Lower lobe of right lung (tissue), 2 donors: ENCODE measurements around the gene GPSM3. TPM values are rescaled to one million over a fixed set of nuclear protein-coding genes. Genes with fewer than 3 reads are reported as not detected.

ENCODE experiments used
- ATAC-seq, 2 donors: fragments of 200-7000 bp; cut with Tn5 transposase; one replicate each; pipeline ENCODE4 v1.9.1; 2020 to 2022; ENCODE audit warnings: mild to moderate bottlenecking in 2 of 2, moderate library complexity in 2 of 2
- DNase-seq: peaks from one replicate; pipeline ENCODE4 v3.0.0-alpha.2; 2020
- H3K27ac ChIP-seq: fragments of 200-600 bp; one replicate; pipeline ENCODE4 v1.8.0; 2022
- H3K27me3 ChIP-seq: fragments of 200-600 bp; one replicate; pipeline ENCODE4 v1.8.0; 2022; ENCODE audit warnings: low read depth
- H3K36me3 ChIP-seq: fragments of 200-600 bp; one replicate; pipeline ENCODE4 v1.8.0; 2022; ENCODE audit warnings: mild to moderate bottlenecking
- H3K4me1 ChIP-seq: fragments of 200-600 bp; one replicate; pipeline ENCODE4 v1.8.0; 2022
- H3K4me3 ChIP-seq: fragments of 200-600 bp; one replicate; pipeline ENCODE4 v1.8.0; 2022; ENCODE audit warnings: mild to moderate bottlenecking
- H3K9me3 ChIP-seq: fragments of 200-600 bp; one replicate; pipeline ENCODE4 v1.8.0; 2022
- intact Hi-C: fragments of 100-400 bp; cut with DNase I; formaldehyde crosslinking; loops from one replicate; pipeline ENCODE4 v1.11.0; 2022
- long read RNA-seq: library from polyadenylated mRNA; unstranded; transcript quantifications from one replicate; pipeline ENCODE4 v2.0.0, GENCODE V29; 2021
- total RNA-seq: library from RNA; stranded (reverse); fragmentation: NEBNext Ultra II Directional; extraction: Animal tissue kit (Norgen Biotek cat#: 25700); gene quantifications from one replicate; pipeline ENCODE4 v1.2.1, GENCODE V29; 2021
- TF ChIP-seq, protein P1 (sequence below): fragments of 200-600 bp; IDR thresholded peaks from one replicate; pipeline ENCODE4 v1.8.0; 2022; ENCODE audit warnings: antibody characterized with exemption, mild to moderate bottlenecking
- donor health status: DM: no; HTN: yes; CAD: no; lungs with severe emphysema.

The GPSM3 gene, protein sequence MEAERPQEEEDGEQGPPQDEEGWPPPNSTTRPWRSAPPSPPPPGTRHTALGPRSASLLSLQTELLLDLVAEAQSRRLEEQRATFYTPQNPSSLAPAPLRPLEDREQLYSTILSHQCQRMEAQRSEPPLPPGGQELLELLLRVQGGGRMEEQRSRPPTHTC
- 76.2 TPM for total RNA-seq
- long read RNA-seq, transcript GPSM3-206 (4 exons, 1,476 nt): major isoform, 16 of 41 reads
- long read RNA-seq, partial matches to known transcripts: 24 of 41 reads
- long read RNA-seq, other reads (novel, unspliced or antisense): 1 of 41 reads

DNA sequence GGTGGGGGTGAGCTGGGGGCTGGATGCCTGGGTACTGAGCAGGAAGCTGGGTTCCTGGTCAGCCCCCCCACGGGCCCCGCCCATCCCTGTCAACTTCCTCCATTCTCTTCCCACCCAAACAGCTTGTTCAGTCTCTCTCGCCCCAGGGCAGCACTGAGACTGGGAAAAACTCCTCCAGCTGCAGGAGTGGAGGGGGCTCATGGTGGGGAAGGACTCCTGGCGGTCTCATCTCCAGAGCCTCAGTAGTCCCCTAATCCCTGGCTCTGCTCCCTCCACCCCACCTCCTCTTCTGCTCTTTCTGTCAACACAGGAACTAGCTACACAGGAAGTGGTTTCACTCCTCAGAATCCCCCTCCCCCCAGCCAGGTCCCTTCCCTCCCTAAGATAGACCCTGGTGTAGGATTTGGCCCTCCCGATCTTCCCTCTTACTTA is at the start of gene GPSM3:
Gene GPSM3 (minus strand): TSS at position 36 of the 432 bp plus-strand sequence. CDS start 130 bp downstream, outside the sequence.
- peak within 1 kb of the TSS; percentile 76 for H3K4me3 ChIP-seq
- H3K9me3 ChIP-seq: no peaks in the 10 kb centered on the region
- peaks cover 9% of the 10 kb centered on the region for H3K36me3 ChIP-seq
- ATAC-seq (no peak), DNase-seq (peak; percentile 82)
- TF ChIP-seq, protein P1, sequence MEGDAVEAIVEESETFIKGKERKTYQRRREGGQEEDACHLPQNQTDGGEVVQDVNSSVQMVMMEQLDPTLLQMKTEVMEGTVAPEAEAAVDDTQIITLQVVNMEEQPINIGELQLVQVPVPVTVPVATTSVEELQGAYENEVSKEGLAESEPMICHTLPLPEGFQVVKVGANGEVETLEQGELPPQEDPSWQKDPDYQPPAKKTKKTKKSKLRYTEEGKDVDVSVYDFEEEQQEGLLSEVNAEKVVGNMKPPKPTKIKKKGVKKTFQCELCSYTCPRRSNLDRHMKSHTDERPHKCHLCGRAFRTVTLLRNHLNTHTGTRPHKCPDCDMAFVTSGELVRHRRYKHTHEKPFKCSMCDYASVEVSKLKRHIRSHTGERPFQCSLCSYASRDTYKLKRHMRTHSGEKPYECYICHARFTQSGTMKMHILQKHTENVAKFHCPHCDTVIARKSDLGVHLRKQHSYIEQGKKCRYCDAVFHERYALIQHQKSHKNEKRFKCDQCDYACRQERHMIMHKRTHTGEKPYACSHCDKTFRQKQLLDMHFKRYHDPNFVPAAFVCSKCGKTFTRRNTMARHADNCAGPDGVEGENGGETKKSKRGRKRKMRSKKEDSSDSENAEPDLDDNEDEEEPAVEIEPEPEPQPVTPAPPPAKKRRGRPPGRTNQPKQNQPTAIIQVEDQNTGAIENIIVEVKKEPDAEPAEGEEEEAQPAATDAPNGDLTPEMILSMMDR: no peak
- peaks cover 73% of the 10 kb centered on the region for H3K4me1 ChIP-seq
- H3K27me3 ChIP-seq: no peaks in the 10 kb centered on the region
- intact Hi-C loops: no loop called here
- H3K27ac ChIP-seq: peak within 1 kb of the TSS; percentile 91

DNA sequence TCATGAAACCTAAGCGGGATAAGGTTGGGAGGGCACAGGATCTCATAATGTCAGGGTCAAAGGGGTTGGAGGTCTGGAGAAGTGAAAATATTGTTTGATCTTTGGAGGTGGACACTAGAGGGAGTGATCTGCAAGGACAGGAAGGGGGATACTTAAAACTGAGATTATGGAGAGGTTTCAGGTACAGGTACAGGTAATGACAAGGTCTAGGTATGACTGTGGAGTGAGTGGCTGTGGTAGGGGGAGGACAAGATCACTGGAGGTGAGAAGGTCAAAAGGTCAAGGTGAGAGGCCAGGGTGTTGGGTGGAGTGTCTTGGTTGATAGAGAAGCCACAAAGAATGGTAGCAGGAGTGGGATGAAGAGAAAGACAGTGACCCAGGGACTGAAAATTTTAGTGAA is 48.2 kb upstream of the GPSM3 start:
- TF ChIP-seq, protein P1: no peak
- peaks cover 16% of the 10 kb centered on the region for H3K4me1 ChIP-seq
- H3K4me3 ChIP-seq: no peak overlapping the region
- H3K27ac ChIP-seq: no peak overlapping the region
- H3K27me3 ChIP-seq: no peaks in the 10 kb centered on the region
- no peaks in the 10 kb centered on the region for H3K9me3 ChIP-seq
- DNase-seq (no peak), ATAC-seq (no peak)
- intact Hi-C loops: no loop called here
- no peaks in the 10 kb centered on the region for H3K36me3 ChIP-seq

DNA sequence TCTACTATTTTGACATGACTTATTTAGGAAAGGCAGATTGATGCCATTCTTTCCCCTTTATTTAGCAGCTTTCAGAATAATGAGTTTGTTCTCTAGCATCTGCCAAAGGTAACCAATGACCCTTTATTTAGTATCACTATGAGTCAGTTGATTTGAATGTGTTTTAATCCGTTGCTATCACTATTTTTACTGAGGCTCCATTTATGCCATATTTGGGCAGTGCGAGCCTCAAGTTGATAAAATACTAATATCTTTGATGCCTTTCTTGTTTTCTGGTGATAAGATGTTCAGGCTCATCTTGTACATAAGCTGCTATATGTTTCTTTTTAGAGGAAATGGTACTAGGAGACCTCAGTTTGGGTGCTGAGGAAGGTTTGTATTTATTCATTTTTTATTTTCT is 47.0 kb upstream of the GPSM3 start:
- no peaks in the 10 kb centered on the region for H3K36me3 ChIP-seq
- no peak overlapping the region for H3K4me3 ChIP-seq
- H3K27ac ChIP-seq: no peak overlapping the region
- peaks cover 6% of the 10 kb centered on the region for H3K4me1 ChIP-seq
- no peaks in the 10 kb centered on the region for H3K27me3 ChIP-seq
- DNase-seq: no peak
- intact Hi-C loops: no loop called here
- no peak for ATAC-seq
- TF ChIP-seq, protein P1: no peak
- no peaks in the 10 kb centered on the region for H3K9me3 ChIP-seq

DNA sequence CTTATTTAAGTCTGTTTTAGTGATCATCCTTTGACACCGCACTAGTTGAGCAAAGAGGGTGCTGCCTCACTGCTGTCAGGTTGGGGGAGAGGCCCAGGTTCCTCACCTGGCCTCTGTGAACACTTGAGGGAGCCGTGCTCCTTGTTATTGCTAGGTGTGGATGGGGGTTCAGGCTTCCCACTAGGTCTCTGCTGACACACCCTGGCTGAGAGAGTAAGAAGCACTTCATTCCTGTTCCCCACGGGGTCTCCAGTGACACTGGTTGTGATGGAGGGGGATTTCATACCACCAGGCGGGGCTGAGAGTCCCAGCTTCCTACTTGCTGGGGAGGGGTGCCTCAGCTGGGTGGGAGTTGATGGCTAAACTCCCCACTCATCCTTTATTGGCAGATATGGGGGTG is 42.5 kb upstream of the GPSM3 start:
- no peak for DNase-seq
- intact Hi-C loops: no loop called here
- H3K36me3 ChIP-seq: no peaks in the 10 kb centered on the region
- no peaks in the 10 kb centered on the region for H3K4me1 ChIP-seq
- H3K9me3 ChIP-seq: no peaks in the 10 kb centered on the region
- peak overlapping the region; percentile 46 for H3K27ac ChIP-seq
- TF ChIP-seq, protein P1: no peak
- H3K27me3 ChIP-seq: no peaks in the 10 kb centered on the region
- peak in 1 of 2 donors; percentile 35 for ATAC-seq
- no peak overlapping the region for H3K4me3 ChIP-seq

DNA sequence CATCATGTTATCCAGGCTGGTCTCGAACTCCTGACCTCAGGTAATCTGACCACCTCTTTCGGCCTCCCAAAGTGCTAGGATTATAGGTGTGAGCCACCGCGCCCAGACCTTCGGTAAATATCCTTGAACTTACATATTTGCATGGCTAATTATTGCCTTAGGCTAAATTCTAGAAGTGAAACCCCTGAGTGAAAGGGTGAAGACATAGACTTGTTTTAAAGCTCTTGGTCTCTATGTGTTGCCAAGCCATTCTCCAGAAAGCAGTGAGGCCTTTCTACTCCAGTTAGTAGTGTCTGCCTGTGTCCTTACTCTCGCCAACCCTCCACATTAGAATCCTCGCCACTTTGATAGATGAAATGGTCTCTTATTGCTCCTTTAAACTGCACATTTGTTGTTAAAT is 34.0 kb upstream of the GPSM3 start:
- no peak for DNase-seq
- Histone ChIP-seq H3K27ac (no peak overlapping the region), H3K4me1 (peaks cover 3% of the 10 kb centered on the region), H3K36me3 (no peaks in the 10 kb centered on the region), H3K4me3 (no peak overlapping the region), H3K9me3 (no peaks in the 10 kb centered on the region), H3K27me3 (no peaks in the 10 kb centered on the region)
- TF ChIP-seq, protein P1: no peak
- intact Hi-C loops: no loop called here
- ATAC-seq: no peak
